Endothelial cell of umbilical vein (primary cell): ENCODE results near the gene PGLYRP1.

ENCODE experiments used
- POLR2AphosphoS5 ChIP-seq: IDR thresholded peaks from 2 replicates; pipeline ENCODE4 v1.6.1; 2012; ENCODE audit warnings: low read depth, mild to moderate bottlenecking, control low read depth, low read length, moderate library complexity; ENCODE audit not compliant: insufficient read depth
- TF ChIP-seq, protein P1 (sequence below), 2 donors: IDR thresholded peaks; 1 replicate in 1 of 2; 2 replicates in 1 of 2; pipeline ENCODE4 v1.5.1; 2011; ENCODE audit warnings: low read length in 2 of 2, mild to moderate bottlenecking in 2 of 2, moderate library complexity in 2 of 2, control low read depth in 1 of 2, inconsistent platforms in 1 of 2, low read depth in 1 of 2; ENCODE audit not compliant: insufficient read depth in 1 of 2; ENCODE audit errors: extremely low read depth in 1 of 2

DNA sequence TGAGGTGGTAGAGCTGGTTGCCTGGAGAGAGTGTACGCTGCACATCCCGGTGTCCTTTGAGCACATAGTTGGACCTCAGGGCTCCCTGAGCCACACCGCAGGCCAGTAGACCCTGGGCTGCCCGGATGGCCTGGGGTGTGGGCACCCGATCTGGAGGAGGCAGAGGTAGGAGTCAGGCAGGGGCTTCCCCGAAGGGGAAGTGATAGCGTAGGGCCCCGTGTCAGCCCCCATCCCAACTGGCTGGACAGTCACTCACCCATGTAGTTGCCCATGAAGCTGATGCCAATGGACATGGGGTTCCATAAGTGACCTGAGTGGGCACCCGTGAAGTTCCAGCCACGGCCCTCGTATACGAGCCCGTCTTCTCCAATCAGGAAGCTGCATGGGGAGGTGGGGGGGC, 3.6 kb downstream of the PGLYRP1 start:
- TF ChIP-seq, protein P1, sequence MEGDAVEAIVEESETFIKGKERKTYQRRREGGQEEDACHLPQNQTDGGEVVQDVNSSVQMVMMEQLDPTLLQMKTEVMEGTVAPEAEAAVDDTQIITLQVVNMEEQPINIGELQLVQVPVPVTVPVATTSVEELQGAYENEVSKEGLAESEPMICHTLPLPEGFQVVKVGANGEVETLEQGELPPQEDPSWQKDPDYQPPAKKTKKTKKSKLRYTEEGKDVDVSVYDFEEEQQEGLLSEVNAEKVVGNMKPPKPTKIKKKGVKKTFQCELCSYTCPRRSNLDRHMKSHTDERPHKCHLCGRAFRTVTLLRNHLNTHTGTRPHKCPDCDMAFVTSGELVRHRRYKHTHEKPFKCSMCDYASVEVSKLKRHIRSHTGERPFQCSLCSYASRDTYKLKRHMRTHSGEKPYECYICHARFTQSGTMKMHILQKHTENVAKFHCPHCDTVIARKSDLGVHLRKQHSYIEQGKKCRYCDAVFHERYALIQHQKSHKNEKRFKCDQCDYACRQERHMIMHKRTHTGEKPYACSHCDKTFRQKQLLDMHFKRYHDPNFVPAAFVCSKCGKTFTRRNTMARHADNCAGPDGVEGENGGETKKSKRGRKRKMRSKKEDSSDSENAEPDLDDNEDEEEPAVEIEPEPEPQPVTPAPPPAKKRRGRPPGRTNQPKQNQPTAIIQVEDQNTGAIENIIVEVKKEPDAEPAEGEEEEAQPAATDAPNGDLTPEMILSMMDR (IDR thresholded peaks at IDR 0.05; ENCODE audit: extremely low read depth in 1 of 2, insufficient read depth in 1 of 2, low read depth in 1 of 2, low read length in 2 of 2) = no peak
- no peak for TF ChIP-seq POLR2AphosphoS5
